Lower leg skin (tissue), 3 donors: ENCODE data around the gene GALNT4.

Experiments
- POLR2A ChIP-seq, 2 donors: fragments of 450-650 bp; IDR thresholded peaks; one replicate each; pipeline ENCODE4 v1.6.1; 2016 to 2017; ENCODE audit warnings: antibody characterized with exemption in 2 of 2, mild to moderate bottlenecking in 1 of 2, moderate library complexity in 1 of 2
- TF ChIP-seq, protein P1 (sequence below), 3 donors: fragments of 450-650 bp; IDR thresholded peaks; one replicate each; pipeline ENCODE4 v1.5.1; 2016; ENCODE audit warnings: antibody characterized with exemption in 3 of 3, mild to moderate bottlenecking in 3 of 3, moderate library complexity in 2 of 3

GRCh38 chr12:89499857-89500256 lies 24.7 kb downstream of the GALNT4 start:
- TF ChIP-seq, protein P1, sequence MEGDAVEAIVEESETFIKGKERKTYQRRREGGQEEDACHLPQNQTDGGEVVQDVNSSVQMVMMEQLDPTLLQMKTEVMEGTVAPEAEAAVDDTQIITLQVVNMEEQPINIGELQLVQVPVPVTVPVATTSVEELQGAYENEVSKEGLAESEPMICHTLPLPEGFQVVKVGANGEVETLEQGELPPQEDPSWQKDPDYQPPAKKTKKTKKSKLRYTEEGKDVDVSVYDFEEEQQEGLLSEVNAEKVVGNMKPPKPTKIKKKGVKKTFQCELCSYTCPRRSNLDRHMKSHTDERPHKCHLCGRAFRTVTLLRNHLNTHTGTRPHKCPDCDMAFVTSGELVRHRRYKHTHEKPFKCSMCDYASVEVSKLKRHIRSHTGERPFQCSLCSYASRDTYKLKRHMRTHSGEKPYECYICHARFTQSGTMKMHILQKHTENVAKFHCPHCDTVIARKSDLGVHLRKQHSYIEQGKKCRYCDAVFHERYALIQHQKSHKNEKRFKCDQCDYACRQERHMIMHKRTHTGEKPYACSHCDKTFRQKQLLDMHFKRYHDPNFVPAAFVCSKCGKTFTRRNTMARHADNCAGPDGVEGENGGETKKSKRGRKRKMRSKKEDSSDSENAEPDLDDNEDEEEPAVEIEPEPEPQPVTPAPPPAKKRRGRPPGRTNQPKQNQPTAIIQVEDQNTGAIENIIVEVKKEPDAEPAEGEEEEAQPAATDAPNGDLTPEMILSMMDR (IDR thresholded peaks at IDR 0.05) = no peak
- TF ChIP-seq POLR2A (IDR thresholded peaks at IDR 0.05) = no peak
